Endothelial cell of umbilical vein (primary cell): Measurements from ENCODE around the gene ATG7. TPM values are rescaled to one million over a fixed set of nuclear protein-coding genes. Genes with fewer than 3 reads are reported as not detected.

ENCODE experiments used
- BruUV-seq: library from RNA; stranded (reverse); fragments of 400-500 nt; replicated peaks from 2 replicates; lab custom pipeline; 2021; lab: Mats Ljungman, UMichigan
- CTCF ChIA-PET: fragments of 300-600, 350-600 bp; sonication (Branson Sonifier 250); formaldehyde crosslinking; loops from one replicate; lab custom pipeline; 2021; ENCODE audit warnings: antibody characterized with exemption, inconsistent platforms; lab: Charles Lee
- POLR2A ChIA-PET: fragments of 300-600, 350-600 bp; sonication (Branson Sonifier 250); formaldehyde crosslinking; loops from one replicate; lab custom pipeline; 2021; ENCODE audit warnings: antibody characterized with exemption, inconsistent platforms; lab: Charles Lee
- DNase-seq: peaks from one replicate; pipeline ENCODE4 v3.0.0-alpha.2; 2011; ENCODE audit warnings: low read depth, low spot score
- FAIRE-seq: peaks from 2 replicates; lab custom pipeline; 2011; peaks lifted over from hg19 to GRCh38; lab: Jason Lieb, UNC
- H2AFZ ChIP-seq: 2 replicates; pipeline ENCODE4 v1.6.0; 2012; ENCODE audit warnings: low read depth, low read length, control low read depth, inconsistent platforms
- H3K27ac ChIP-seq: 2 replicates; pipeline ENCODE4 v1.5.1; 2011; ENCODE audit warnings: low read depth, mild to moderate bottlenecking, control low read depth, low read length, moderate library complexity; ENCODE audit not compliant: insufficient read depth
- H3K27me3 ChIP-seq, 2 experiments: 2 replicates each; pipeline versions ENCODE4 v1.6.0 to v1.6.1; 2011; ENCODE audit warnings: low read length in 2 of 2, mixed read lengths in 1 of 2; ENCODE audit not compliant: control insufficient read depth in 2 of 2, insufficient read depth in 2 of 2
- H3K36me3 ChIP-seq, 2 experiments: 2 replicates in 1 of 2; 3 replicates in 1 of 2; pipeline ENCODE4 v1.5.1; 2011; ENCODE audit warnings: low read length in 2 of 2, mild to moderate bottlenecking in 1 of 2, moderate library complexity in 1 of 2; ENCODE audit not compliant: control insufficient read depth in 2 of 2, insufficient read depth in 2 of 2; ENCODE audit errors: extremely low read depth in 1 of 2
- H3K4me1 ChIP-seq: 3 replicates; pipeline ENCODE4 v1.5.1; 2011; ENCODE audit warnings: mild to moderate bottlenecking, low read length; ENCODE audit not compliant: control insufficient read depth, insufficient read depth; ENCODE audit errors: extremely low read depth
- H3K4me2 ChIP-seq: 2 replicates; pipeline ENCODE4 v1.6.1; 2011; ENCODE audit warnings: low read length, control low read depth, mixed read lengths; ENCODE audit not compliant: insufficient read depth
- H3K4me3 ChIP-seq, 3 experiments: fragments of 200-600 bp in 1 of 3; sonication (generic), shearing (Covaris generic) in 1 of 3; replicated peaks in 1 of 3; 2 replicates each; pipeline ENCODE4 v1.5.1; 2011 to 2016; ENCODE audit warnings: control low read depth in 3 of 3, low read length in 3 of 3, mild to moderate bottlenecking in 2 of 3, inconsistent platforms in 1 of 3, low read depth in 1 of 3, moderate library complexity in 1 of 3; ENCODE audit not compliant: insufficient read depth in 1 of 3
- H3K79me2 ChIP-seq: 2 replicates; pipeline ENCODE4 v1.6.0; 2012; ENCODE audit warnings: low read length, inconsistent platforms; ENCODE audit not compliant: control insufficient read depth, insufficient read depth
- H3K9ac ChIP-seq: replicated peaks from 2 replicates; pipeline ENCODE3; 2011; ENCODE audit warnings: low read length, control low read depth; ENCODE audit not compliant: insufficient read depth; ENCODE audit errors: extremely low read depth
- H3K9me1 ChIP-seq: replicated peaks from 3 replicates; pipeline ENCODE4 v1.6.0; 2011; ENCODE audit warnings: mild to moderate bottlenecking, low read length; ENCODE audit not compliant: control insufficient read depth, insufficient read depth; ENCODE audit errors: extremely low read depth
- H3K9me3 ChIP-seq: replicated peaks from 2 replicates; pipeline ENCODE4 v1.5.1; 2012; ENCODE audit warnings: low read length, inconsistent platforms; ENCODE audit not compliant: control insufficient read depth, insufficient read depth
- H4K20me1 ChIP-seq: replicated peaks from 2 replicates; pipeline ENCODE3; 2011; ENCODE audit warnings: mild to moderate bottlenecking, low read length; ENCODE audit not compliant: control insufficient read depth, insufficient read depth; ENCODE audit errors: extremely low read depth
- CTCF ChIP-seq, 2 donors: IDR thresholded peaks; 1 replicate in 1 of 2; 2 replicates in 1 of 2; pipeline ENCODE4 v1.5.1; 2011; ENCODE audit warnings: low read length in 2 of 2, mild to moderate bottlenecking in 2 of 2, moderate library complexity in 2 of 2, control low read depth in 1 of 2, inconsistent platforms in 1 of 2, low read depth in 1 of 2; ENCODE audit not compliant: insufficient read depth in 1 of 2; ENCODE audit errors: extremely low read depth in 1 of 2
- EZH2 ChIP-seq: IDR thresholded peaks from 2 replicates; pipeline ENCODE4 v1.6.1; 2012; ENCODE audit warnings: borderline replicate concordance, low read depth, mild to moderate bottlenecking, moderate library complexity, low read length, inconsistent platforms; ENCODE audit not compliant: severe bottlenecking
- FOS ChIP-seq: IDR thresholded peaks from 2 replicates; pipeline ENCODE4 v1.6.1; 2011; ENCODE audit warnings: mild to moderate bottlenecking, low read length, moderate library complexity, borderline replicate concordance; ENCODE audit not compliant: insufficient read depth
- GATA2 ChIP-seq: IDR thresholded peaks from 2 replicates; pipeline ENCODE4 v1.7.0; 2011; ENCODE audit warnings: low read depth, mild to moderate bottlenecking, moderate library complexity, mixed read lengths, low read length; ENCODE audit not compliant: insufficient read length, insufficient read depth
- JUN ChIP-seq: IDR thresholded peaks from 2 replicates; pipeline ENCODE4 v1.6.1; 2011; ENCODE audit warnings: borderline replicate concordance, low read depth; ENCODE audit not compliant: insufficient read length, insufficient read depth
- MAX ChIP-seq: IDR thresholded peaks from 2 replicates; pipeline ENCODE4 v1.6.1; 2011; ENCODE audit not compliant: insufficient read depth, insufficient read length
- MYC ChIP-seq: IDR thresholded peaks from one replicate; pipeline ENCODE4 v1.6.1; 2011; ENCODE audit warnings: mild to moderate bottlenecking, low read depth, low read length
- POLR2AphosphoS5 ChIP-seq: IDR thresholded peaks from 2 replicates; pipeline ENCODE4 v1.6.1; 2012; ENCODE audit warnings: low read depth, mild to moderate bottlenecking, control low read depth, low read length, moderate library complexity; ENCODE audit not compliant: insufficient read depth
- dilution Hi-C: fragments of 300-500 bp; cut with MboI; formaldehyde crosslinking; loops from one replicate; pipeline ENCODE4 v1.15.0; 2019; ENCODE audit warnings: low sequenced_read_pairs; ENCODE audit not compliant: extremely low pct_ligation_motif_present
- intact Hi-C: fragments of 100-400 bp; cut with micrococcal nuclease; formaldehyde crosslinking; loops from one replicate; pipeline ENCODE4 v1.10.0; 2022
- polyA plus RNA-seq, 4 experiments: library from polyadenylated mRNA; depleted of rRNA in 3 of 4; stranded (reverse) in 3 of 4; unstranded in 1 of 4; fragments of >200 nt; gene quantifications; 2 replicates each; pipeline versions ENCODE4 v1.2.1 to v1.2.3, GENCODE V29; 2011 to 2012; ENCODE audit warnings: missing spikeins in 1 of 4
- total RNA-seq: library from RNA; stranded (reverse); gene quantifications from 2 replicates; pipeline ENCODE4 v1.2.3, GENCODE V29; 2021

Gene ATG7
- total and polyA plus RNA-seq, 2 donors (not counting 3 experiments of a cell fraction or from before 2014, with no cell fraction given), result 30.8 to 48.3 TPM

- Histone ChIP-seq H3K4me1 (peaks cover 13% of the 10 kb centered on the region), H3K79me2 (no peaks in the 10 kb centered on the region)
- POLR2A ChIA-PET, result no interaction called here
Observed at GRCh38 chr3:11544412-11545181, 272.4 kb downstream of the ATG7 start.

GRCh38 chr3:11545186-11545851 is 273.1 kb downstream of the ATG7 start:
- H3K27ac ChIP-seq, result no peak overlapping the region
- no peaks in the 10 kb centered on the region for H3K79me2 ChIP-seq
- no peaks in the 10 kb centered on the region for H4K20me1 ChIP-seq
- H3K9me3 ChIP-seq, result no peaks in the 10 kb centered on the region
- H3K27me3 ChIP-seq, result no peaks in the 10 kb centered on the region
- dilution Hi-C loops (no loop called here), intact Hi-C loops (no loop called here)
- DNase-seq (no peak), FAIRE-seq (peak; percentile 18)
- no peak overlapping the region for H2AFZ ChIP-seq
- no TSS peak for BruUV-seq
- CTCF ChIA-PET, result no interaction called here
- H3K4me3 ChIP-seq, result no peak overlapping the region
- no peaks in the 10 kb centered on the region for H3K36me3 ChIP-seq
- H3K9me1 ChIP-seq, result no peaks in the 10 kb centered on the region
- no peak overlapping the region for H3K4me2 ChIP-seq
- POLR2A ChIA-PET, result interaction anchor here (0.7 kb wide), 1 partner anchor 445 kb away, joined by 10 read pairs; no protein-coding TSS in a partner anchor
- TF ChIP-seq MAX (no peak), GATA2 (no peak), JUN (no peak), MYC (no peak), CTCF (IDR thresholded peaks at IDR 0.05; ENCODE audit: extremely low read depth in 1 of 2, insufficient read depth in 1 of 2, low read depth in 1 of 2, low read length in 2 of 2) (no peak), EZH2 (no peak), POLR2AphosphoS5 (no peak), FOS (no peak)
- no peak overlapping the region for H3K9ac ChIP-seq
- H3K4me1 ChIP-seq, result peaks cover 15% of the 10 kb centered on the region

More at GRCh38 chr3:11544412-11545181, 272.4 kb downstream of the ATG7 start:
- intact Hi-C loops (no loop called here), dilution Hi-C loops (no loop called here)
- no peaks in the 10 kb centered on the region for H3K9me1 ChIP-seq
- H3K27ac ChIP-seq, result no peak overlapping the region
- BruUV-seq, result no TSS peak
- H3K4me2 ChIP-seq, result no peak overlapping the region
- no peak for TF ChIP-seq JUN
- no peak for TF ChIP-seq GATA2
- no peaks in the 10 kb centered on the region for H3K36me3 ChIP-seq
- H3K27me3 ChIP-seq, result no peaks in the 10 kb centered on the region
- no peaks in the 10 kb centered on the region for H3K9me3 ChIP-seq
- H3K4me3 ChIP-seq, result no peak overlapping the region
- H2AFZ ChIP-seq, result no peak overlapping the region
- H4K20me1 ChIP-seq, result no peaks in the 10 kb centered on the region
- no peak for FAIRE-seq
- no peak for DNase-seq
- CTCF ChIA-PET, result no interaction called here
- H3K9ac ChIP-seq, result no peak overlapping the region
